ENCODE data around the gene FNIP2. TPM values are rescaled to one million over a fixed set of nuclear protein-coding genes. Genes with fewer than 3 reads are reported as not detected.

Gene FNIP2
- polyA plus RNA-seq, 1 donor from 2014 or later, result 51.7 TPM

DNA sequence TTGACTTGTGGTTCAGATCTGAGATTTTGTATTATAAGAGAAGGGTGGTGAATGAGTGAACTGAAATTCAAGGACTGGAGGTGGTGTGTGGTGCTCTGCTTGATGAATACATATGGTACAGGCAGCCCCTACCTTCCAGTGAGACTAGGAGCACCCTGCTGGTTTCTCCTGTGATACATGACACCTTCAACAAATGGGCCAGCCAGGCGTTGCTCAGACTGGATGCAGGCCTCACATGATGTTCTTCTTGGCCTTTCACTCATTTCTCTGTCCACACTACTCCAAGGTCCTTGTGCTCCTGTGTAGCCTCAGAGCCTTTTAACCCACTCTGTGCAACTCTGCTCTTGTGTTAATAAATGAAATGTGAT lies 67.2 kb downstream of the FNIP2 start:
- Histone ChIP-seq H3K9ac (ENCODE audit: low read length) (no peak overlapping the region), H3K36me3 (ENCODE audit: insufficient read depth, low read length) (peaks cover 7% of the 10 kb centered on the region), H3K79me2 (replicated peaks; ENCODE audit: insufficient read depth, low read length) (no peaks in the 10 kb centered on the region), H3K9me3 (ENCODE audit: low read length) (no peaks in the 10 kb centered on the region), H3K4me2 (ENCODE audit: low read length) (no peak overlapping the region), H3K9me2 (ENCODE audit: insufficient read depth, low read length) (no peaks in the 10 kb centered on the region), H4K20me1 (ENCODE audit: insufficient read depth) (no peaks in the 10 kb centered on the region), H3K27ac (ENCODE audit: low read length) (no peak overlapping the region), H2AFZ (ENCODE audit: low read depth, low read length) (no peak overlapping the region), H3K27me3 (ENCODE audit: insufficient read depth, low read depth, low read length) (no peaks in the 10 kb centered on the region), H3K4me3 (ENCODE audit: low read length) (no peak overlapping the region), H3F3A (ENCODE audit: insufficient read depth, low read length, poor library complexity, severe bottlenecking) (no peaks in the 10 kb centered on the region)
- TF ChIP-seq TAF1 (IDR thresholded peaks at IDR 0.05; ENCODE audit: low read depth) (no peak), SMC3 (conservative IDR thresholded peaks at IDR 0.05; ENCODE audit: poor library complexity) (no peak), EZH2 (IDR thresholded peaks at IDR 0.05; ENCODE audit: borderline replicate concordance, insufficient read depth, low read length, poor library complexity, severe bottlenecking) (no peak), MXI1 (conservative IDR thresholded peaks at IDR 0.05; ENCODE audit: poor library complexity, severe bottlenecking) (no peak), RAD21 (conservative IDR thresholded peaks at IDR 0.05) (no peak)
- TF ChIP-seq, protein P1, sequence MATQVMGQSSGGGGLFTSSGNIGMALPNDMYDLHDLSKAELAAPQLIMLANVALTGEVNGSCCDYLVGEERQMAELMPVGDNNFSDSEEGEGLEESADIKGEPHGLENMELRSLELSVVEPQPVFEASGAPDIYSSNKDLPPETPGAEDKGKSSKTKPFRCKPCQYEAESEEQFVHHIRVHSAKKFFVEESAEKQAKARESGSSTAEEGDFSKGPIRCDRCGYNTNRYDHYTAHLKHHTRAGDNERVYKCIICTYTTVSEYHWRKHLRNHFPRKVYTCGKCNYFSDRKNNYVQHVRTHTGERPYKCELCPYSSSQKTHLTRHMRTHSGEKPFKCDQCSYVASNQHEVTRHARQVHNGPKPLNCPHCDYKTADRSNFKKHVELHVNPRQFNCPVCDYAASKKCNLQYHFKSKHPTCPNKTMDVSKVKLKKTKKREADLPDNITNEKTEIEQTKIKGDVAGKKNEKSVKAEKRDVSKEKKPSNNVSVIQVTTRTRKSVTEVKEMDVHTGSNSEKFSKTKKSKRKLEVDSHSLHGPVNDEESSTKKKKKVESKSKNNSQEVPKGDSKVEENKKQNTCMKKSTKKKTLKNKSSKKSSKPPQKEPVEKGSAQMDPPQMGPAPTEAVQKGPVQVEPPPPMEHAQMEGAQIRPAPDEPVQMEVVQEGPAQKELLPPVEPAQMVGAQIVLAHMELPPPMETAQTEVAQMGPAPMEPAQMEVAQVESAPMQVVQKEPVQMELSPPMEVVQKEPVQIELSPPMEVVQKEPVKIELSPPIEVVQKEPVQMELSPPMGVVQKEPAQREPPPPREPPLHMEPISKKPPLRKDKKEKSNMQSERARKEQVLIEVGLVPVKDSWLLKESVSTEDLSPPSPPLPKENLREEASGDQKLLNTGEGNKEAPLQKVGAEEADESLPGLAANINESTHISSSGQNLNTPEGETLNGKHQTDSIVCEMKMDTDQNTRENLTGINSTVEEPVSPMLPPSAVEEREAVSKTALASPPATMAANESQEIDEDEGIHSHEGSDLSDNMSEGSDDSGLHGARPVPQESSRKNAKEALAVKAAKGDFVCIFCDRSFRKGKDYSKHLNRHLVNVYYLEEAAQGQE (IDR thresholded peaks at IDR 0.05; ENCODE audit: borderline replicate concordance), result no peak

- Histone ChIP-seq H3K9me2 (ENCODE audit: insufficient read depth, low read length) (no peaks in the 10 kb centered on the region), H3K9me3 (ENCODE audit: low read length) (no peaks in the 10 kb centered on the region), H3F3A (ENCODE audit: insufficient read depth, low read length, poor library complexity, severe bottlenecking) (no peaks in the 10 kb centered on the region), H3K27ac (ENCODE audit: low read length) (no peak overlapping the region), H3K27me3 (ENCODE audit: insufficient read depth, low read depth, low read length) (no peaks in the 10 kb centered on the region), H2AFZ (ENCODE audit: low read depth, low read length) (no peak overlapping the region), H3K4me3 (ENCODE audit: low read length) (no peak overlapping the region), H4K20me1 (ENCODE audit: insufficient read depth) (no peaks in the 10 kb centered on the region), H3K9ac (ENCODE audit: low read length) (no peak overlapping the region), H3K36me3 (ENCODE audit: insufficient read depth, low read length) (peaks cover 3% of the 10 kb centered on the region), H3K4me2 (ENCODE audit: low read length) (no peak overlapping the region), H3K79me2 (replicated peaks; ENCODE audit: insufficient read depth, low read length) (no peaks in the 10 kb centered on the region)
- no peak for TF ChIP-seq RAD21 (conservative IDR thresholded peaks at IDR 0.05)
Measured at GRCh38 chr4:158836828-158837449, 68.1 kb downstream of the FNIP2 start.

- Histone ChIP-seq H3F3A (ENCODE audit: insufficient read depth, low read length, poor library complexity, severe bottlenecking) (no peaks in the 10 kb centered on the region), H3K9me3 (ENCODE audit: low read length) (no peaks in the 10 kb centered on the region), H3K36me3 (ENCODE audit: insufficient read depth, low read length) (no peaks in the 10 kb centered on the region), H3K79me2 (replicated peaks; ENCODE audit: insufficient read depth, low read length) (no peaks in the 10 kb centered on the region), H3K4me3 (ENCODE audit: low read length) (no peak overlapping the region), H3K27me3 (ENCODE audit: insufficient read depth, low read depth, low read length) (no peaks in the 10 kb centered on the region), H3K27ac (ENCODE audit: low read length) (no peak overlapping the region), H2AFZ (ENCODE audit: low read depth, low read length) (no peak overlapping the region), H3K4me2 (ENCODE audit: low read length) (no peak overlapping the region), H3K9me2 (ENCODE audit: insufficient read depth, low read length) (no peaks in the 10 kb centered on the region), H3K9ac (ENCODE audit: low read length) (no peak overlapping the region), H4K20me1 (ENCODE audit: insufficient read depth) (no peaks in the 10 kb centered on the region)
- TF ChIP-seq MXI1 (conservative IDR thresholded peaks at IDR 0.05; ENCODE audit: poor library complexity, severe bottlenecking) (no peak), EP300 (conservative IDR thresholded peaks at IDR 0.05; ENCODE audit: poor library complexity, severe bottlenecking) (no peak), TAF1 (IDR thresholded peaks at IDR 0.05; ENCODE audit: low read depth) (no peak), RAD21 (conservative IDR thresholded peaks at IDR 0.05) (no peak), CTCF (IDR thresholded peaks at IDR 0.05; ENCODE audit: poor library complexity, severe bottlenecking) (no peak), EZH2 (IDR thresholded peaks at IDR 0.05; ENCODE audit: borderline replicate concordance, insufficient read depth, low read length, poor library complexity, severe bottlenecking) (no peak), POLR2AphosphoS5 (IDR thresholded peaks at IDR 0.05) (no peak), SMC3 (conservative IDR thresholded peaks at IDR 0.05; ENCODE audit: poor library complexity) (no peak)
- TF ChIP-seq, protein P1 (IDR thresholded peaks at IDR 0.05; ENCODE audit: borderline replicate concordance), result no peak
Measured at GRCh38 chr4:158837527-158838141, 68.8 kb downstream of the FNIP2 start.

Data from neural cell (in vitro differentiated cells).